Transverse colon (tissue), 3 donors: ENCODE measurements around the gene BCAS1.

Experiments used
- CTCF ChIP-seq, 5 experiments: fragments of 200-600 bp in 3 of 5; fragments of 450-650 bp in 2 of 5; sonication (generic) in 3 of 5; IDR thresholded peaks; 1 replicate in 2 of 5; 2 replicates in 3 of 5; pipeline ENCODE4 v1.5.1; 2016 to 2017; ENCODE audit warnings: antibody characterized with exemption in 5 of 5, inconsistent platforms in 3 of 5, mild to moderate bottlenecking in 2 of 5, moderate library complexity in 1 of 5
- POLR2A ChIP-seq: fragments of 450-650 bp; IDR thresholded peaks from one replicate; pipeline ENCODE4 v1.6.1; 2016; ENCODE audit warnings: antibody characterized with exemption, mild to moderate bottlenecking, moderate library complexity

- no peak for TF ChIP-seq CTCF (IDR thresholded peaks at IDR 0.05)
- no peak for TF ChIP-seq POLR2A
These were observed 35.8 kb upstream of the BCAS1 start for GRCh38 chr20:54106162-54106561.
